DOHH2 (cell line): ENCODE data around the gene TMEM131.

Experiments used
- H3F3A ChIP-seq: fragments of 200-600 bp; sonication (generic), shearing (Covaris generic); 2 replicates; pipeline ENCODE4 v1.6.0; 2016; ENCODE audit warnings: antibody characterized with exemption, mild to moderate bottlenecking; ENCODE audit not compliant: control insufficient read depth, insufficient read depth
- H3K27ac ChIP-seq: fragments of 200-600 bp; sonication (generic); 2 replicates; pipeline ENCODE4 v1.5.1; 2014; ENCODE audit warnings: low read depth, mild to moderate bottlenecking, low read length, moderate library complexity
- H3K27me3 ChIP-seq: fragments of 200-600 bp; sonication (generic); 2 replicates; pipeline ENCODE4 v1.6.1; 2014; ENCODE audit warnings: mild to moderate bottlenecking, low read length, mixed read lengths; ENCODE audit not compliant: control insufficient read depth
- H3K36me3 ChIP-seq: fragments of 200-600 bp; sonication (generic); 2 replicates; pipeline ENCODE4 v1.6.1; 2014; ENCODE audit warnings: mild to moderate bottlenecking, low read length, moderate library complexity, mixed read lengths; ENCODE audit not compliant: control insufficient read depth
- H3K4me1 ChIP-seq: fragments of 200-600 bp; sonication (generic); 2 replicates; pipeline ENCODE4 v1.6.1; 2014; ENCODE audit warnings: mild to moderate bottlenecking, low read length, mixed read lengths; ENCODE audit not compliant: control insufficient read depth
- H3K4me2 ChIP-seq: fragments of 200-600 bp; sonication (generic); 2 replicates; pipeline ENCODE4 v1.6.0; 2014; ENCODE audit warnings: mild to moderate bottlenecking, low read length, moderate library complexity
- H3K4me3 ChIP-seq: fragments of 200-600 bp; sonication (generic); 2 replicates; pipeline ENCODE4 v1.5.1; 2014; ENCODE audit warnings: mild to moderate bottlenecking, low read length, mixed read lengths
- H3K79me2 ChIP-seq: fragments of 200-600 bp; sonication (generic); 2 replicates; pipeline ENCODE4 v1.6.1; 2014; ENCODE audit warnings: mild to moderate bottlenecking, low read length, mixed read lengths; ENCODE audit not compliant: control insufficient read depth
- H3K9me2 ChIP-seq: fragments of 200-600 bp; sonication (generic); replicated peaks from 2 replicates; pipeline ENCODE4 v1.6.1; 2014; ENCODE audit warnings: mild to moderate bottlenecking, low read length, mixed read lengths; ENCODE audit not compliant: control insufficient read depth
- H3K9me3 ChIP-seq: fragments of 200-600 bp; sonication (generic); 2 replicates; pipeline ENCODE4 v1.6.1; 2014; ENCODE audit warnings: antibody characterized with exemption, low read length, mixed read lengths; ENCODE audit not compliant: control insufficient read depth, insufficient read depth
- H4K20me1 ChIP-seq: fragments of 200-600 bp; sonication (generic); 2 replicates; pipeline ENCODE4 v1.6.0; 2014; ENCODE audit warnings: low read depth, mild to moderate bottlenecking, antibody characterized with exemption, low read length, moderate library complexity; ENCODE audit not compliant: control insufficient read depth, insufficient read depth
- CTCF ChIP-seq: fragments of 200-600 bp; sonication (generic); IDR thresholded peaks from one replicate; pipeline ENCODE4 v1.5.1; 2014; ENCODE audit warnings: antibody characterized with exemption, mild to moderate bottlenecking, low read depth, low read length; ENCODE audit not compliant: poor library complexity, severe bottlenecking
- EZH2phosphoT487 ChIP-seq: fragments of 200-600 bp; sonication (generic); IDR thresholded peaks from 2 replicates; pipeline ENCODE4 v1.6.1; 2017; ENCODE audit warnings: borderline replicate concordance, mild to moderate bottlenecking, antibody characterized with exemption, low read length, moderate library complexity, mixed read lengths

The TMEM131 gene

GRCh38 chr2:97741686-97742085 lies 254.1 kb downstream of the TMEM131 start:
- Histone ChIP-seq H3K9me2 (no peaks in the 10 kb centered on the region), H3K9me3 (no peaks in the 10 kb centered on the region), H3K27me3 (no peaks in the 10 kb centered on the region), H3K36me3 (no peaks in the 10 kb centered on the region), H3K4me1 (peaks cover 9% of the 10 kb centered on the region), H4K20me1 (no peaks in the 10 kb centered on the region), H3K27ac (no peak overlapping the region), H3K4me3 (no peak overlapping the region), H3K4me2 (no peak overlapping the region), H3K79me2 (no peaks in the 10 kb centered on the region), H3F3A (no peaks in the 10 kb centered on the region)
- TF ChIP-seq EZH2phosphoT487 (no peak), CTCF (no peak)

- Histone ChIP-seq H3K79me2 (no peaks in the 10 kb centered on the region), H4K20me1 (no peaks in the 10 kb centered on the region), H3K4me1 (peaks cover 9% of the 10 kb centered on the region), H3K4me2 (no peak overlapping the region), H3K9me2 (no peaks in the 10 kb centered on the region), H3K36me3 (no peaks in the 10 kb centered on the region), H3K9me3 (no peaks in the 10 kb centered on the region), H3K4me3 (no peak overlapping the region), H3K27ac (no peak overlapping the region), H3K27me3 (no peaks in the 10 kb centered on the region), H3F3A (no peaks in the 10 kb centered on the region)
- TF ChIP-seq EZH2phosphoT487, result no peak
Observed at GRCh38 chr2:97741251-97741650, 254.5 kb downstream of the TMEM131 start.

- H3K27me3 ChIP-seq, result no peaks in the 10 kb centered on the region
- no peak overlapping the region for H3K4me2 ChIP-seq
- H3F3A ChIP-seq, result no peaks in the 10 kb centered on the region
- H3K36me3 ChIP-seq, result no peaks in the 10 kb centered on the region
- H3K9me2 ChIP-seq, result no peaks in the 10 kb centered on the region
- peaks cover 6% of the 10 kb centered on the region for H3K4me1 ChIP-seq
- no peaks in the 10 kb centered on the region for H3K9me3 ChIP-seq
- H3K79me2 ChIP-seq, result no peaks in the 10 kb centered on the region
- TF ChIP-seq EZH2phosphoT487 (no peak), CTCF (peak; percentile 74)
- H3K27ac ChIP-seq, result no peak overlapping the region
- no peak overlapping the region for H3K4me3 ChIP-seq
- no peaks in the 10 kb centered on the region for H4K20me1 ChIP-seq
Observed at GRCh38 chr2:97740590-97741182, 255.1 kb downstream of the TMEM131 start.

- H3K9me3 ChIP-seq, result no peaks in the 10 kb centered on the region
- no peak overlapping the region for H3K27ac ChIP-seq
- no peaks in the 10 kb centered on the region for H3K4me1 ChIP-seq
- no peaks in the 10 kb centered on the region for H4K20me1 ChIP-seq
- TF ChIP-seq EZH2phosphoT487 (no peak), CTCF (no peak)
- no peaks in the 10 kb centered on the region for H3K36me3 ChIP-seq
- H3K9me2 ChIP-seq, result no peaks in the 10 kb centered on the region
- H3K4me3 ChIP-seq, result no peak overlapping the region
- H3F3A ChIP-seq, result no peaks in the 10 kb centered on the region
- no peaks in the 10 kb centered on the region for H3K79me2 ChIP-seq
- no peak overlapping the region for H3K4me2 ChIP-seq
- H3K27me3 ChIP-seq, result no peaks in the 10 kb centered on the region
Observed at GRCh38 chr2:97739893-97740245, 255.9 kb downstream of the TMEM131 start.
